CD4-positive, alpha-beta T cell treated with Interleukin-15 for 1 hour (primary cell): ENCODE measurements around the gene ATG5.
"Not testable (repeated sequence)": the region's sequence is repeated elsewhere in the genome, so short reads cannot be mapped to it uniquely, and the experiment has no call there.

Experiments used
- DNase-seq: peaks from one replicate; pipeline ENCODE4 v3.0.0-alpha.2; 2020

Gene ATG5

GRCh38 chr6:106309766-106310373 is 15.7 kb downstream of the ATG5 start:
- no peak for DNase-seq

GRCh38 chr6:106308985-106309384 is 16.6 kb downstream of the ATG5 start:
- DNase-seq, result no peak

GRCh38 chr6:106305740-106306139 is 19.8 kb downstream of the ATG5 start:
- DNase-seq, result no peak

GRCh38 chr6:106300944-106301343 is 24.6 kb downstream of the ATG5 start:
- no peak for DNase-seq

GRCh38 chr6:106300020-106300780 is 25.4 kb downstream of the ATG5 start:
- no peak for DNase-seq

- no peak for DNase-seq
Observed at GRCh38 chr6:106293116-106293515, 32.4 kb downstream of the ATG5 start.

GRCh38 chr6:106290954-106291353 is 34.6 kb downstream of the ATG5 start:
- DNase-seq, result no peak

GRCh38 chr6:106290032-106290431 is 35.5 kb downstream of the ATG5 start:
- DNase-seq, result no peak

- no peak for DNase-seq
Observed at GRCh38 chr6:106287215-106287614, 38.3 kb downstream of the ATG5 start.

- DNase-seq, result no peak
Observed at GRCh38 chr6:106286746-106287145, 38.8 kb downstream of the ATG5 start.

GRCh38 chr6:106283481-106283880 is 42.1 kb downstream of the ATG5 start:
- DNase-seq, result no peak

- DNase-seq, result no peak
Observed at GRCh38 chr6:106281661-106282060, 43.9 kb downstream of the ATG5 start.

- no peak for DNase-seq
Observed at GRCh38 chr6:106281088-106281487, 44.5 kb downstream of the ATG5 start.

GRCh38 chr6:106279179-106279578 is 46.4 kb downstream of the ATG5 start:
- DNase-seq, result no peak

- no peak for DNase-seq
Observed at GRCh38 chr6:106275692-106276091, 49.9 kb downstream of the ATG5 start.

GRCh38 chr6:106273087-106273486 is 52.5 kb downstream of the ATG5 start:
- DNase-seq, result no peak

- no peak for DNase-seq
Observed at GRCh38 chr6:106272287-106272686, 53.3 kb downstream of the ATG5 start.

- no peak for DNase-seq
Observed at GRCh38 chr6:106270414-106270813, 55.1 kb downstream of the ATG5 start.

- not testable (repeated sequence) for DNase-seq
Observed at GRCh38 chr6:106269268-106269919, 56.2 kb downstream of the ATG5 start.

- not testable (repeated sequence) for DNase-seq
Observed at GRCh38 chr6:106268500-106268899, 57.1 kb downstream of the ATG5 start.

- not testable (repeated sequence) for DNase-seq
Observed at GRCh38 chr6:106264433-106264832, 61.1 kb downstream of the ATG5 start.

- DNase-seq, result not testable (repeated sequence)
Observed at GRCh38 chr6:106259748-106260147, 65.8 kb downstream of the ATG5 start.

- DNase-seq, result no peak
Observed at GRCh38 chr6:106258726-106259125, 66.8 kb downstream of the ATG5 start.

GRCh38 chr6:106257195-106257594 is 68.4 kb downstream of the ATG5 start:
- no peak for DNase-seq
